Peyer's patch (tissue), 4 donors: ENCODE results near the gene ZDHHC11.
"Not testable (repeated sequence)": the region's sequence is repeated elsewhere in the genome, so short reads cannot be mapped to it uniquely, and the experiment has no call there.

ENCODE experiments used
- POLR2A ChIP-seq, 2 donors: fragments of 450-650 bp; IDR thresholded peaks; one replicate each; pipeline ENCODE4 v1.5.1; 2017; ENCODE audit warnings: antibody characterized with exemption in 2 of 2, mild to moderate bottlenecking in 2 of 2, moderate library complexity in 2 of 2
- TF ChIP-seq, protein P1 (sequence below), 6 experiments: fragments of 450-650 bp in 4 of 6; fragments of 200-600 bp in 2 of 6; sonication (generic) in 1 of 6; IDR thresholded peaks; one replicate each; pipeline ENCODE4 v1.5.1; 2017 to 2019; ENCODE audit warnings: antibody characterized with exemption in 6 of 6, mild to moderate bottlenecking in 3 of 6, moderate library complexity in 1 of 6

DNA sequence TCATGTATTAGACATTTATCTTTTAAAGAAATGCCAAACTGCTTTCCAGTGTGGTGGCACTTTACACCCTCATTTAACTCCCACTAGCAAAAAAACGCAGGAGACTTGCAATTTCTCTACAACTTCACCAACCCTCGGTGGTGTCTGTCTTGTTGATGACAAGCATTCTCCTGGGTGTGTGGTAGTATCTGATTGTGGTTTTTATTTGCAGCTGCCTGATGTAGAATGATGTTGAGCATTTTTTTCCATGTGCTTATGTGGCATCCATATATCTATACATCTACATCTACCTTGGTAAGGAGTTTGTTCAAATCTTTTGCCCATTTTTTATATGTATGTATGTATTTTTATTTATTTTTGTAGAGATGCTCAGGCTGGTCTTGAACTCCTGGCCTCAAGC is 16.8 kb downstream of the ZDHHC11 start:
- TF ChIP-seq, protein P1, sequence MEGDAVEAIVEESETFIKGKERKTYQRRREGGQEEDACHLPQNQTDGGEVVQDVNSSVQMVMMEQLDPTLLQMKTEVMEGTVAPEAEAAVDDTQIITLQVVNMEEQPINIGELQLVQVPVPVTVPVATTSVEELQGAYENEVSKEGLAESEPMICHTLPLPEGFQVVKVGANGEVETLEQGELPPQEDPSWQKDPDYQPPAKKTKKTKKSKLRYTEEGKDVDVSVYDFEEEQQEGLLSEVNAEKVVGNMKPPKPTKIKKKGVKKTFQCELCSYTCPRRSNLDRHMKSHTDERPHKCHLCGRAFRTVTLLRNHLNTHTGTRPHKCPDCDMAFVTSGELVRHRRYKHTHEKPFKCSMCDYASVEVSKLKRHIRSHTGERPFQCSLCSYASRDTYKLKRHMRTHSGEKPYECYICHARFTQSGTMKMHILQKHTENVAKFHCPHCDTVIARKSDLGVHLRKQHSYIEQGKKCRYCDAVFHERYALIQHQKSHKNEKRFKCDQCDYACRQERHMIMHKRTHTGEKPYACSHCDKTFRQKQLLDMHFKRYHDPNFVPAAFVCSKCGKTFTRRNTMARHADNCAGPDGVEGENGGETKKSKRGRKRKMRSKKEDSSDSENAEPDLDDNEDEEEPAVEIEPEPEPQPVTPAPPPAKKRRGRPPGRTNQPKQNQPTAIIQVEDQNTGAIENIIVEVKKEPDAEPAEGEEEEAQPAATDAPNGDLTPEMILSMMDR (IDR thresholded peaks at IDR 0.05): not testable (repeated sequence)
- not testable (repeated sequence) for TF ChIP-seq POLR2A (IDR thresholded peaks at IDR 0.05)
